Heart left ventricle (tissue), 16 donors: ENCODE results near the gene SETD3. TPM values are rescaled to one million over a fixed set of nuclear protein-coding genes. Genes with fewer than 3 reads are reported as not detected.

Experiments
- ATAC-seq, 4 donors: fragments of 200-7000 bp; cut with Tn5 transposase; one replicate each; pipeline ENCODE4 v1.9.1; 2020 to 2022; ENCODE audit warnings: moderate library complexity in 4 of 4, mild to moderate bottlenecking in 3 of 4, moderate number of reproducible peaks in 1 of 4
- DNase-seq, 5 donors: peaks; one replicate each; pipeline ENCODE4 v3.0.0-alpha.2; 2020
- H3K27ac ChIP-seq, 12 donors: fragments of 200-600 bp; sonication (generic) in 4 of 12; one replicate each; pipeline versions ENCODE4 v1.5.0 to v1.8.0; 2016 to 2022; ENCODE audit warnings: mild to moderate bottlenecking in 2 of 12
- H3K27me3 ChIP-seq, 9 donors: fragments of 200-600 bp; sonication (generic) in 2 of 9; one replicate each; pipeline versions ENCODE4 v1.5.1 to v1.8.0; 2016 to 2022; ENCODE audit warnings: mild to moderate bottlenecking in 3 of 9
- H3K36me3 ChIP-seq, 9 donors: fragments of 200-600 bp; sonication (generic) in 2 of 9; one replicate each; pipeline versions ENCODE4 v1.5.0 to v1.8.0; 2018 to 2022; ENCODE audit warnings: mild to moderate bottlenecking in 2 of 9
- H3K4me1 ChIP-seq, 12 donors: fragments of 200-600 bp; sonication (generic) in 4 of 12; one replicate each; pipeline versions ENCODE4 v1.5.0 to v1.8.0; 2016 to 2022; ENCODE audit warnings: mild to moderate bottlenecking in 3 of 12
- H3K4me3 ChIP-seq, 12 donors: fragments of 200-600 bp; sonication (generic) in 4 of 12; one replicate each; pipeline versions ENCODE4 v1.5.0 to v1.8.0; 2017 to 2022; ENCODE audit warnings: mild to moderate bottlenecking in 9 of 12, moderate library complexity in 4 of 12
- H3K9me3 ChIP-seq, 12 donors: fragments of 200-600 bp; sonication (generic) in 4 of 12; one replicate each; pipeline versions ENCODE4 v1.5.0 to v1.8.0; 2016 to 2022; ENCODE audit warnings: mild to moderate bottlenecking in 1 of 12
- CTCF ChIP-seq, 12 donors: fragments of 200-600 bp; sonication (generic) in 4 of 12; IDR thresholded peaks; one replicate each; pipeline versions ENCODE4 v1.5.0 to v1.8.0; 2018 to 2022; ENCODE audit warnings: antibody characterized with exemption in 12 of 12, mild to moderate bottlenecking in 5 of 12
- POLR2A ChIP-seq, 2 donors: fragments of 450-650 bp; IDR thresholded peaks; one replicate each; pipeline ENCODE4 v1.6.1; 2017; ENCODE audit warnings: antibody characterized with exemption in 2 of 2, mild to moderate bottlenecking in 2 of 2, moderate library complexity in 2 of 2
- WGBS, 4 donors: extraction: QIAGEN DNeasy Blood & Tissue Kit in 2 of 4; methylation state at CpG; one replicate each; pipeline versions ENCODE4 v1.1.5 to v1.1.7; 2013 to 2018; 5-methylcytosine and 5-hydroxymethylcytosine counted together
- intact Hi-C, 10 donors: fragments of 100-400 bp; cut with DNase I; formaldehyde crosslinking; loops; one replicate each; pipeline versions ENCODE4 v1.11.1 to v1.14.2; 2022
- polyA plus RNA-seq, 2 donors: library from polyadenylated mRNA; stranded (reverse); fragments of 200-250 nt; gene quantifications; one replicate each; pipeline ENCODE4 v1.2.3, GENCODE V29; 2013
- total RNA-seq, 9 donors: library from RNA; depleted of rRNA in 2 of 9; stranded (reverse); fragments of >200 nt in 2 of 9; fragmentation: NEBNext Ultra II Directional in 3 of 9; extraction: Animal tissue kit (Norgen Biotek cat#: 25700) in 3 of 9; gene quantifications; one replicate each; pipeline versions ENCODE4 v1.1.0 to v1.2.4, GENCODE V29; 2016 to 2023
- donor health status: ischemic (EF 13 %, LVEDD 7.1; RV severe dilation, severe dysfunction).
- donor health status: healthy with polysubstance abuse.
- donor health status: DM: no; HTN: yes; CAD: no.
- donor health status: DM: no; HTN: no; CAD: no.
- donor health status: ischemic (EF 25% LVEDD 6.9; RV normal size, moderate dysfunction).
- donor health status: ischemic (EF 25% LVEDD 5.7; RV mildly dilated, moderate dysfunction).
- donor health status: healthy.
- donor health status: DM: yes; HTN: yes; CAD: no.
- donor health status: ischemic (EF 35%, LVEDD 5.7; RV mildly dilated, moderate dysfunction).
- donor health status: nonischemic (EF 11% LVEDD 7.7; RV severe dilation, severe dysfunction).
- donor health status: DM: yes; HTN: yes; CAD: no.
- donor health status: PGD.
- donor health status: ischemic (EF 29% LVEDD 5.4; RV normal size, mild dysfunction).
- donor health status: nonischemic (EF 23%, LVEDD 6.1; RV moderate dilation, normal function).

SETD3 gene
- total and polyA plus RNA-seq, 11 donors = 49.7 to 130 (median 92.6) TPM

GRCh38 chr14:99401211-99401610 lies 79.4 kb downstream of the SETD3 start:
- no peaks in the 10 kb centered on the region for H3K9me3 ChIP-seq
- WGBS, 4 donors = 64 to 77% (median 71%) methylated on average over 4 of the region's 4 CpGs
- peaks cover 0 to 4% (median 0%) of the 10 kb centered on the region in 12 donors for H3K4me1 ChIP-seq
- H3K4me3 ChIP-seq = no peak overlapping the region
- peaks cover 0 to 94% (median 80%) of the 10 kb centered on the region in 9 donors for H3K36me3 ChIP-seq
- ATAC-seq (no peak), DNase-seq (no peak)
- H3K27ac ChIP-seq = no peak overlapping the region
- H3K27me3 ChIP-seq = no peaks in the 10 kb centered on the region
- no peak for TF ChIP-seq POLR2A (IDR thresholded peaks at IDR 0.05)
- no peak for TF ChIP-seq CTCF (IDR thresholded peaks at IDR 0.05)
- intact Hi-C loops = no loop called here

DNA sequence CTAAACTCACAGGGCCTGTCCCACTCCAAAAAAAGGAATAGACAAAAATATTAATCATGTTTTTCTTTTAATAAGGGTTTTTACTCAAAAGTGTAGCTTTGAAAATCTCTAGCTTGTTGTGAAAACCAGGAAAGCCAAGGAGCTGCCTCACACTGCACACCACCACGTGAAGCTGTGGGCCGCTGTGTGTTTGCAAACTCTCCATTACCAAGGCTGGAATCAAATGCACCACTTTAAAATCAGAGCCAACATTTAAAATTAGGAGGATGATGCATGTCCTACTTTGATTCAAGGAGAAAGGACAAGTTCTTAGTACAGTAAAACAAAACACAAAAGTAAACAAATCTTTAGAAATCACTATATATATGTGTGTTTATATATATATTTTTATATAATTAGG lies 83.0 kb downstream of the SETD3 start:
- Histone ChIP-seq H3K4me1 (peaks cover 0 to 4% (median 0%) of the 10 kb centered on the region in 12 donors), H3K27me3 (no peaks in the 10 kb centered on the region), H3K9me3 (no peaks in the 10 kb centered on the region), H3K36me3 (peaks cover 0 to 80% (median 63%) of the 10 kb centered on the region in 9 donors), H3K4me3 (no peak overlapping the region), H3K27ac (peak overlapping the region in 2 of 12 donors; percentile 34 to 35)
- DNase-seq = no peak
- WGBS, 4 donors = 47 to 80% (median 59%) methylated on average over 2 of the region's 2 CpGs
- ATAC-seq = peak; percentile 64 to 86 (median 71)
- intact Hi-C loops = no loop called here
- TF ChIP-seq POLR2A (IDR thresholded peaks at IDR 0.05) = no peak
- no peak for TF ChIP-seq CTCF (IDR thresholded peaks at IDR 0.05)

GRCh38 chr14:99395909-99396530 lies 84.6 kb downstream of the SETD3 start:
- Histone ChIP-seq H3K9me3 (no peaks in the 10 kb centered on the region), H3K36me3 (peaks cover 0 to 69% (median 55%) of the 10 kb centered on the region in 9 donors), H3K4me3 (no peak overlapping the region), H3K27ac (no peak overlapping the region), H3K4me1 (peaks cover 0 to 4% (median 0%) of the 10 kb centered on the region in 12 donors), H3K27me3 (no peaks in the 10 kb centered on the region)
- TF ChIP-seq POLR2A (IDR thresholded peaks at IDR 0.05) = no peak
- TF ChIP-seq CTCF (IDR thresholded peaks at IDR 0.05) = no peak
- 85 to 92% (median 90%) methylated on average over 10 of the region's 10 CpGs for WGBS, 4 donors
- intact Hi-C loops = no loop called here
- no peak for DNase-seq
- ATAC-seq = no peak

- intact Hi-C loops = no loop called here
- ATAC-seq = peak in 1 of 4 donors; percentile 28
These were observed 86.0 kb downstream of the SETD3 start for GRCh38 chr14:99394602-99395156.

More at GRCh38 chr14:99394602-99395156, 86.0 kb downstream of the SETD3 start:
- Histone ChIP-seq H3K27me3 (no peaks in the 10 kb centered on the region), H3K27ac (no peak overlapping the region), H3K36me3 (peaks cover 0 to 58% (median 42%) of the 10 kb centered on the region in 9 donors), H3K4me3 (no peak overlapping the region), H3K9me3 (no peaks in the 10 kb centered on the region), H3K4me1 (peaks cover 0 to 4% (median 0%) of the 10 kb centered on the region in 12 donors)
- 89 to 92% (median 91%) methylated on average over 7 to 9 of the region's 9 CpGs for WGBS, 4 donors
- DNase-seq = no peak
- no peak for TF ChIP-seq CTCF (IDR thresholded peaks at IDR 0.05)
- TF ChIP-seq POLR2A (IDR thresholded peaks at IDR 0.05) = no peak
